K562 treated with DMSO at 1 percent for 24 hours (cell line): ENCODE measurements around the gene PPL. TPM values are rescaled to one million over a fixed set of nuclear protein-coding genes. Genes with fewer than 3 reads are reported as not detected.

ENCODE experiments used
- total RNA-seq: library from RNA; unstranded; fragments of 300-600 nt; gene quantifications from 2 replicates; pipeline ENCODE4 v1.2.3, GENCODE V29; 2022; ENCODE audit warnings: low read depth; ENCODE audit not compliant: insufficient read depth

PPL gene, protein sequence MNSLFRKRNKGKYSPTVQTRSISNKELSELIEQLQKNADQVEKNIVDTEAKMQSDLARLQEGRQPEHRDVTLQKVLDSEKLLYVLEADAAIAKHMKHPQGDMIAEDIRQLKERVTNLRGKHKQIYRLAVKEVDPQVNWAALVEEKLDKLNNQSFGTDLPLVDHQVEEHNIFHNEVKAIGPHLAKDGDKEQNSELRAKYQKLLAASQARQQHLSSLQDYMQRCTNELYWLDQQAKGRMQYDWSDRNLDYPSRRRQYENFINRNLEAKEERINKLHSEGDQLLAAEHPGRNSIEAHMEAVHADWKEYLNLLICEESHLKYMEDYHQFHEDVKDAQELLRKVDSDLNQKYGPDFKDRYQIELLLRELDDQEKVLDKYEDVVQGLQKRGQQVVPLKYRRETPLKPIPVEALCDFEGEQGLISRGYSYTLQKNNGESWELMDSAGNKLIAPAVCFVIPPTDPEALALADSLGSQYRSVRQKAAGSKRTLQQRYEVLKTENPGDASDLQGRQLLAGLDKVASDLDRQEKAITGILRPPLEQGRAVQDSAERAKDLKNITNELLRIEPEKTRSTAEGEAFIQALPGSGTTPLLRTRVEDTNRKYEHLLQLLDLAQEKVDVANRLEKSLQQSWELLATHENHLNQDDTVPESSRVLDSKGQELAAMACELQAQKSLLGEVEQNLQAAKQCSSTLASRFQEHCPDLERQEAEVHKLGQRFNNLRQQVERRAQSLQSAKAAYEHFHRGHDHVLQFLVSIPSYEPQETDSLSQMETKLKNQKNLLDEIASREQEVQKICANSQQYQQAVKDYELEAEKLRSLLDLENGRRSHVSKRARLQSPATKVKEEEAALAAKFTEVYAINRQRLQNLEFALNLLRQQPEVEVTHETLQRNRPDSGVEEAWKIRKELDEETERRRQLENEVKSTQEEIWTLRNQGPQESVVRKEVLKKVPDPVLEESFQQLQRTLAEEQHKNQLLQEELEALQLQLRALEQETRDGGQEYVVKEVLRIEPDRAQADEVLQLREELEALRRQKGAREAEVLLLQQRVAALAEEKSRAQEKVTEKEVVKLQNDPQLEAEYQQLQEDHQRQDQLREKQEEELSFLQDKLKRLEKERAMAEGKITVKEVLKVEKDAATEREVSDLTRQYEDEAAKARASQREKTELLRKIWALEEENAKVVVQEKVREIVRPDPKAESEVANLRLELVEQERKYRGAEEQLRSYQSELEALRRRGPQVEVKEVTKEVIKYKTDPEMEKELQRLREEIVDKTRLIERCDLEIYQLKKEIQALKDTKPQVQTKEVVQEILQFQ (N-terminal part only)
- 0.19 and 0.32 TPM in 2 replicates for total RNA-seq

DNA sequence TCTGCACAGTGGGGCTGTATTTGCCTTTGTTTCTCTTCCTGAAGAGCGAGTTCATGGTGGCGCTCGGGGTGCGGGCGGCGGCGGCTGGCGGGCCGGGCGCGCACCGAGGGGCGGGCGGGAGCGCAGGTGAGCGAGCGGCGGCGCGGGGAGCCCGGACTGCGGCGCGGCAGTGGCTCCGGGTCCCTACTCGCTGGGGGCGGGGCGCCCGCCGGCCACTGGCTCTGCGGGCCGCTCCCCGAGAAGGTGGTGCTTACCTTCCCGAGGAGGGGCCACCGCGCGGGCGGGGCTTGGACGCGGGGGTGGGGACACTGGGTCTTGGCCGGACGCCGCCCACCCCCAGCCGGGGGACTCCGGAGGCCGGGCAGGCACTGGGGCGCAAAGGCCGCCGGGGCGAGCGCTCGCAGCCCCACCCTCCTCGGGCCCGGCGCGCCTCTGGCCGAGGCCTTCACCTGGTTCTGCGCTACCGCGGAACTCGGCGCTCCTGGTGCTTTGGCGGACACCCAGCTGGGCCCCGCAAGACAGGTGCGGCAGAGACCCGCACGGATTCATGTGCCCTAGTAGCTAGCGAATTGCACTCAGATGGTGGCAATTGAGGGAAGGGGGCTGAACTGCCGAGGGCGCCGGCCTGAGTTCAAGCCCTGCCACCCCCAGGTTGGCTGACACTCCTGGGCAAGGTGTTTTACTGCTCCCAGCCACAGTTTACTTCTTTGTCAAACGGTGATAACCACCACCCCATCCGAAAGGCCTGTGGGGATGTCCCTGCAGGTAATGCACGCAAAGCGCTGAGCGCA lies at the start of gene PPL:
Gene PPL, minus strand, starts transcription at position 158 of the 791 bp plus-strand sequence. Its CDS starts 103 bp downstream, at position 55.

DNA sequence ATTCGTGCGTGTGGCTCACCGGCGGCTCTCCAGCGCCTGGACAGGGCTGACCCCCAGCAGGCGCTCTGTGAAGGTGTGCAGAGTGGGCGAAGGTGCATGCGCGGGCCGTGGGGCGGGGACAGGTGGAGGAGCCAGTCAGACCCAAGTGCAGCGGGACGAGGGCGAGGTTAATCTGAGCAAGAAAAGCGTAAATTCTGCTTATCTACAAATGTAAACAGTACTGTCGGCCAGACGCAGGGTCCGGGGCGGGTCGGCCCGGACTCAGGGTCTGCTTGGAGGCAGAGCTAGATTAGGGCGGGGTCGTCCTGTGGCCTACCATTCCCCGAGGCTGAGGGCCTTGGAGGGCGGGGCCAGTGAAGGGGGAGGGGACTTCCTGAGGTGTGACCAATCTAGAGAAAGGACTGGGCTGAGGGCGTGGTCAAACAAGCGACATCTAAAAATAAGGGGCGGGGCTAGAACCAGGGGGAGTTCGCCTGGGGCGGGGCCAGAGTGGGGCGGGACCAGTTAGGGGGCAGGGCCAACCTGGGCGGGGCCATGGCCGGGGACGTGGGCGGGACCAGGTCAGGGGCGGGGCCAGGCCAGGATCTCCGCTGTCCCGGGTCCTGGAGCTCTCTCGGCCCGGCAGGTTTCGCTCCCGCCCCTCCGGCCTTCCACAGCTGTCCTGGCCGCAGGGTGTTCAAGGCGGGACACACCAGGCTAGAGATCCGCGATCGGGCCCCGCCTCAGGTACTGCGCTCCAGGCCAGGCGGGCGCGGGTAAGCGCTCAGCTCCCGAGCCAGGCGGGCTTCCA lies 21.0 kb upstream of the PPL start, which contains the start of gene SEC14L5:
Gene SEC14L5, plus strand, starts transcription at position 611 of the 790 bp plus-strand sequence. CDS start 994 bp downstream, outside the sequence.

DNA sequence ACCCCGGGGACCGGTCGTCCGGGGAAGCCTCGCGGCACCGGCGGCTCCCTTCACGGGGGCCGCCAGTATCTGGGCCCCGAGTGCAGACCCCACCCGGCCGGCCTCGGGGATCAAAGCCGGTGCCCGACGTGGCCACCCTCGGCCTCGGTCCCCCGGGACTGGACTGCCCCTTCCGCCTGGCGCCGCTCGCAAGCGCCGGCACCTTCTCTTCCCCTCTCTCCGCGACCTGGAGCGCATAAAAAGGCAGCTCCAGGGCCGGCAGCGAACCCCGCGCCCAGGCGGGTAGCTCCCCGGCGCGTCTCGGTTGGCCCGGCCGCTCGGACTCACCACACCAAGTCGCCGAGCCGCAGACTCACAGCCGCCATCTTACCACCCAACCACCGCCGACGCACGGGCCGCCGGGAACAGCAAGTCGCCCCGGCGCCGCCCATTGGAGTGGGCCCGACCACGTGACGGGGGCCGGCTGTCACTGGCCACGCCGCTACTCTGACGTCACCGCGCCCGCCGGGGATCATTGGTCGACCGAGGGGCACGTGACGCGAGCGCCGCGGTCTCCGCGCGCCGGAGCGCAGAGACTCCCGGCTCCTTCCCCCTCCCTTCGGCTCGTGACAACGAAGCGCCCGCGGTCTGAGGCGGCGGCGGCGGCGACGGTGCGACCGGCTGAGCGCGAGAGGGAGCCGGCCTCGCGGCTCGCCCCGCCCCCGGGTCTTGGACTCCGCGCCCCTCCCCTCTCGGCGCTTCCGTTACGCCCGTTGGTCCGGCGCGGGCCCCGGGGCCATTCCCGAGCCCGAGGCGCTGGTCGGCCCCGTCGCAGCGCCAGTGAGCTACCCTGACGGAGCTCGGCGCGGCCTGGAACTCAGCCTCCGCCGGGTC lies 89.8 kb downstream of the PPL start, which contains the start of the genes GLYR1 and UBN1:
Gene GLYR1, minus strand, starts transcription at position 388 of the 873 bp plus-strand sequence. Its CDS starts 23 bp downstream, at position 365.
Gene UBN1, plus strand, starts transcription at position 581 of the 873 bp plus-strand sequence. CDS start 5,437 bp downstream, outside the sequence.

Other genes starting within 250 kb of the PPL start
- gene NUDT16L1, start 243.6 kb downstream of the PPL start, total RNA-seq: 49.7 and 51.2 TPM in 2 replicates
- gene ANKS3, start 202.9 kb downstream of the PPL start, total RNA-seq: 10.2 and 11.2 TPM in 2 replicates
- 0.56 TPM in 1 of 2 replicates, not detected in the other for gene DNAAF8, start 202.6 kb downstream of the PPL start, total RNA-seq
- 11.1 and 11.9 TPM in 2 replicates for gene ZNF500, start 170.0 kb downstream of the PPL start, total RNA-seq
- gene SEPTIN12, start 148.8 kb downstream of the PPL start, total RNA-seq: not detected in 2 replicates
- not detected in 2 replicates for gene SMIM22, start 141.8 kb downstream of the PPL start, total RNA-seq
- gene ROGDI, start 134.5 kb downstream of the PPL start, total RNA-seq: 46.5 and 57.0 TPM in 2 replicates
- gene GLYR1, start 89.9 kb downstream of the PPL start, total RNA-seq: 63.4 and 72.2 TPM in 2 replicates
- gene UBN1, start 89.7 kb downstream of the PPL start, total RNA-seq: 61.8 and 64.0 TPM in 2 replicates
- 0.06 TPM in 1 of 2 replicates, not detected in the other for gene SEC14L5, start 21.2 kb upstream of the PPL start, total RNA-seq
- gene NAGPA, start 96.8 kb upstream of the PPL start, total RNA-seq: 12.8 and 16.1 TPM in 2 replicates
- not detected in 2 replicates for gene C16orf89, start 128.8 kb upstream of the PPL start, total RNA-seq
- gene ALG1, start 134.7 kb upstream of the PPL start, total RNA-seq: 13.3 and 15.0 TPM in 2 replicates
- gene EEF2KMT, start 160.6 kb upstream of the PPL start, total RNA-seq: 5.6 and 6.5 TPM in 2 replicates